GM18517 (cell line): ENCODE measurements around the gene EGFL8.
A peak's percentile ranks its signal among the peaks of the same experiment; 100 is the strongest.
"Not testable (repeated sequence)": the region's sequence is repeated elsewhere in the genome, so short reads cannot be mapped to it uniquely, and the experiment has no call there.

Experiments used
- ATAC-seq: cut with Tn5 transposase; IDR thresholded peaks from one replicate; pipeline ENCODE4 v1.9.1; 2021; ENCODE audit warnings: mild to moderate bottlenecking, moderate library complexity; ENCODE audit not compliant: unreplicated experiment

Gene EGFL8

GRCh38 chr6:32182555-32182981 is 18.2 kb downstream of the EGFL8 start:
- no peak for ATAC-seq

GRCh38 chr6:32183030-32183429 is 18.6 kb downstream of the EGFL8 start:
- ATAC-seq = no peak

- ATAC-seq = no peak
Observed at GRCh38 chr6:32183483-32184083, 19.2 kb downstream of the EGFL8 start.

GRCh38 chr6:32184084-32184640 is 19.8 kb downstream of the EGFL8 start, which contains the start of gene AGER:
AGER (minus strand) TSS chr6:32184253; CDS start chr6:32184222, 31 bp downstream.
- ATAC-seq = no peak

- ATAC-seq = not testable (repeated sequence)
Observed at GRCh38 chr6:32185681-32186131, 21.3 kb downstream of the EGFL8 start.

- not testable (repeated sequence) for ATAC-seq
Observed at GRCh38 chr6:32186151-32186840, 21.9 kb downstream of the EGFL8 start.

GRCh38 chr6:32187009-32187709 is 22.8 kb downstream of the EGFL8 start:
- ATAC-seq = no peak

- not testable (repeated sequence) for ATAC-seq
Observed at GRCh38 chr6:32187725-32188380, 23.5 kb downstream of the EGFL8 start.

- ATAC-seq = no peak
Observed at GRCh38 chr6:32188381-32189068, 24.1 kb downstream of the EGFL8 start.

- ATAC-seq = no peak
Observed at GRCh38 chr6:32189069-32189741, 24.8 kb downstream of the EGFL8 start.

- ATAC-seq = no peak
Observed at GRCh38 chr6:32189742-32190053, 25.3 kb downstream of the EGFL8 start.

- ATAC-seq = peak; percentile 47
Observed at GRCh38 chr6:32190054-32190851, 25.9 kb downstream of the EGFL8 start, which contains the start of gene PBX2. PBX2 (minus strand) TSS chr6:32190202; CDS start chr6:32189915, 287 bp downstream.

- ATAC-seq = no peak
Observed at GRCh38 chr6:32190911-32191677, 26.7 kb downstream of the EGFL8 start.

- ATAC-seq = no peak
Observed at GRCh38 chr6:32191696-32192607, 27.6 kb downstream of the EGFL8 start.

GRCh38 chr6:32192608-32193039 is 28.2 kb downstream of the EGFL8 start, which contains the start of gene GPSM3:
GPSM3 (minus strand) TSS chr6:32192643; CDS start chr6:32192513, 130 bp downstream.
- ATAC-seq = no peak

- ATAC-seq = not testable (repeated sequence)
Observed at GRCh38 chr6:32193096-32193495, 28.7 kb downstream of the EGFL8 start.

- ATAC-seq = no peak
Observed at GRCh38 chr6:32194388-32194787, 30.0 kb downstream of the EGFL8 start.
